KMS-11 (cell line): ENCODE measurements around the gene BABAM2.

Experiments used
- H2AFZ ChIP-seq: fragments of 200-600 bp; sonication (generic); 2 replicates; pipeline ENCODE4 v1.6.1; 2016; ENCODE audit warnings: antibody characterized with exemption, mixed run types, low read depth
- H3K27ac ChIP-seq: fragments of 200-600 bp; sonication (generic); 2 replicates; pipeline ENCODE4 v1.6.1; 2016; ENCODE audit warnings: mild to moderate bottlenecking, mixed run types
- H3K27me3 ChIP-seq: fragments of 200-600 bp; sonication (generic); 2 replicates; pipeline ENCODE4 v1.6.1; 2017; ENCODE audit warnings: mild to moderate bottlenecking, low read depth, mixed run types, moderate library complexity; ENCODE audit not compliant: insufficient read depth
- H3K36me3 ChIP-seq: fragments of 200-600 bp; sonication (generic); 2 replicates; pipeline ENCODE4 v1.6.1; 2017; ENCODE audit warnings: mild to moderate bottlenecking, mixed run types; ENCODE audit not compliant: insufficient read depth
- H3K4me1 ChIP-seq: fragments of 200-600 bp; sonication (generic); 2 replicates; pipeline ENCODE4 v1.6.1; 2016; ENCODE audit warnings: mild to moderate bottlenecking, low read depth, mixed run types; ENCODE audit not compliant: poor library complexity, severe bottlenecking
- H3K4me2 ChIP-seq: fragments of 200-600 bp; sonication (generic); 2 replicates; pipeline ENCODE4 v1.7.0; 2016; ENCODE audit warnings: mild to moderate bottlenecking, mixed run types
- H3K4me3 ChIP-seq: fragments of 200-600 bp; sonication (generic); IDR thresholded peaks from 2 replicates; pipeline ENCODE4 v1.6.1; 2017; ENCODE audit warnings: low read depth, low read length, mixed read lengths; ENCODE audit not compliant: insufficient read depth
- H3K79me2 ChIP-seq: fragments of 200-600 bp; sonication (generic); 2 replicates; pipeline ENCODE4 v1.6.1; 2016; ENCODE audit warnings: low read depth, mixed run types; ENCODE audit not compliant: insufficient read depth
- H3K9ac ChIP-seq: fragments of 200-600 bp; sonication (generic); 2 replicates; pipeline ENCODE4 v1.6.1; 2016; ENCODE audit warnings: mild to moderate bottlenecking, mixed run types
- H4K20me1 ChIP-seq: fragments of 200-600 bp; sonication (generic); 2 replicates; pipeline ENCODE4 v1.6.1; 2016; ENCODE audit warnings: mild to moderate bottlenecking, mixed run types; ENCODE audit not compliant: insufficient read depth
- CTCF ChIP-seq: fragments of 200-600 bp; sonication (generic); conservative IDR thresholded peaks from 2 replicates; pipeline ENCODE4 v1.6.1; 2017; ENCODE audit warnings: low read depth, mild to moderate bottlenecking, antibody characterized with exemption, low read length, moderate library complexity, mixed read lengths

Gene BABAM2

DNA sequence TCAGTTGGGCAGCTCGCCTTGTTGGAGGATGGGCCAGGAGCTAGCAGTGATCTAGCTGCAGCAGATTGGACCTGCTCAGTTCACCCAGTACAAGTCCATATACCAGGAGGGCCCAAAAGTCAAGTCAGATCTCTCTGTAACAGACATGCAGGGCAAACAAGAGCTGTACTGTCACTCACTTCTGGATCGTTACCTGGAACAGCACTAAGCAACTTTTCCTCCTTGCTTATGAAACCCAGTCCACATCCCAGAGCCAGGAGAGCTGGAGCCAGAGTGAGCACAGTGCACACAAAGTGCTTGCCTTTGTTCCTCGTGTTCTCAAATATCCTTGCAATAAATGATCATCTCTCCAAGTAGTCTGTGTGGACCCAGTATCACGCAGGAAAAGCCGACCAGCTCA is 258.0 kb downstream of the BABAM2 start:
- H3K4me1 ChIP-seq = no peaks in the 10 kb centered on the region
- no peak overlapping the region for H2AFZ ChIP-seq
- H3K4me2 ChIP-seq = no peak overlapping the region
- no peak for TF ChIP-seq CTCF
- no peaks in the 10 kb centered on the region for H3K27me3 ChIP-seq
- H3K4me3 ChIP-seq = no peak overlapping the region
- H3K9ac ChIP-seq = no peak overlapping the region
- H3K27ac ChIP-seq = no peak overlapping the region
- no peaks in the 10 kb centered on the region for H3K79me2 ChIP-seq
- no peaks in the 10 kb centered on the region for H4K20me1 ChIP-seq
- no peaks in the 10 kb centered on the region for H3K36me3 ChIP-seq

- H3K4me3 ChIP-seq = no peak overlapping the region
- no peaks in the 10 kb centered on the region for H3K4me1 ChIP-seq
- H2AFZ ChIP-seq = no peak overlapping the region
- no peak overlapping the region for H3K27ac ChIP-seq
- H3K9ac ChIP-seq = no peak overlapping the region
- no peaks in the 10 kb centered on the region for H3K36me3 ChIP-seq
- no peaks in the 10 kb centered on the region for H3K79me2 ChIP-seq
- no peak overlapping the region for H3K4me2 ChIP-seq
- no peaks in the 10 kb centered on the region for H4K20me1 ChIP-seq
- no peak for TF ChIP-seq CTCF
- no peaks in the 10 kb centered on the region for H3K27me3 ChIP-seq
Measured at GRCh38 chr2:28150236-28150915, 259.8 kb downstream of the BABAM2 start.

GRCh38 chr2:28150994-28151393 is 260.5 kb downstream of the BABAM2 start:
- H3K4me3 ChIP-seq = no peak overlapping the region
- no peak for TF ChIP-seq CTCF
- no peak overlapping the region for H3K27ac ChIP-seq
- H4K20me1 ChIP-seq = no peaks in the 10 kb centered on the region
- H3K9ac ChIP-seq = no peak overlapping the region
- H3K4me2 ChIP-seq = no peak overlapping the region
- H2AFZ ChIP-seq = no peak overlapping the region
- H3K4me1 ChIP-seq = no peaks in the 10 kb centered on the region
- no peaks in the 10 kb centered on the region for H3K36me3 ChIP-seq
- no peaks in the 10 kb centered on the region for H3K79me2 ChIP-seq
- no peaks in the 10 kb centered on the region for H3K27me3 ChIP-seq

GRCh38 chr2:28152585-28153280 is 262.2 kb downstream of the BABAM2 start:
- no peaks in the 10 kb centered on the region for H3K79me2 ChIP-seq
- H4K20me1 ChIP-seq = no peaks in the 10 kb centered on the region
- no peaks in the 10 kb centered on the region for H3K27me3 ChIP-seq
- no peak overlapping the region for H3K9ac ChIP-seq
- no peak overlapping the region for H3K27ac ChIP-seq
- no peak overlapping the region for H3K4me2 ChIP-seq
- no peak overlapping the region for H2AFZ ChIP-seq
- no peak for TF ChIP-seq CTCF
- no peaks in the 10 kb centered on the region for H3K4me1 ChIP-seq
- H3K36me3 ChIP-seq = no peaks in the 10 kb centered on the region
- H3K4me3 ChIP-seq = no peak overlapping the region
